Measurements from ENCODE around the gene RAD50.
"Not testable (repeated sequence)": the region's sequence is repeated elsewhere in the genome, so short reads cannot be mapped to it uniquely, and the experiment has no call there.

The RAD50 gene

DNA sequence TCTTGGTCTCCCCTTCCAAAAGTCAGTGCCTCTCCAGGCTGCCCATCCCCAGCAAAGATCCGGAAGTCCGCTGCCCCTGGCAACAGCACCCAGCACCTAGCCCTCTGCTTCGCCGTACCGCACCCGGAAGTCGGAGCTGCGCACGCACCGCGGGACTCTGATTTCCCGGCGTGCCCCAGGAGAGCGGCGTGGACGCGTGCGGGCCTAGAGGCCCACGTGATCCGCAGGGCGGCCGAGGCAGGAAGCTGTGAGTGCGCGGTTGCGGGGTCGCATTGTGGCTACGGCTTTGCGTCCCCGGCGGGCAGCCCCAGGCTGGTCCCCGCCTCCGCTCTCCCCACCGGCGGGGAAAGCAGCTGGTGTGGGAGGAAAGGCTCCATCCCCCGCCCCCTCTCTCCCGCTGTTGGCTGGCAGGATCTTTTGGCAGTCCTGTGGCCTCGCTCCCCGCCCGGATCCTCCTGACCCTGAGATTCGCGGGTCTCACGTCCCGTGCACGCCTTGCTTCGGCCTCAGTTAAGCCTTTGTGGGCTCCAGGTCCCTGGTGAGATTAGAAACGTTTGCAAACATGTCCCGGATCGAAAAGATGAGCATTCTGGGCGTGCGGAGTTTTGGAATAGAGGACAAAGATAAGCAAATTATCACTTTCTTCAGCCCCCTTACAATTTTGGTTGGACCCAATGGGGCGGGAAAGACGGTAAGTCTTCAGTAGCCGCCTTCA lies at the start of gene RAD50:
RAD50 (plus strand) TSS at position 215 of the 715 bp plus-strand sequence; CDS start at position 563, 348 bp downstream.
- DNase-seq: peak; percentile 74

- DNase-seq: no peak
Observed at GRCh38 chr5:132510076-132510475, 46.7 kb upstream of the RAD50 start.

- not testable (repeated sequence) for DNase-seq
Observed at GRCh38 chr5:132513618-132514336, 43.0 kb upstream of the RAD50 start.

- not testable (repeated sequence) for DNase-seq
Observed at GRCh38 chr5:132522067-132522466, 34.7 kb upstream of the RAD50 start.

- DNase-seq: not testable (repeated sequence)
Observed at GRCh38 chr5:132524877-132525276, 31.9 kb upstream of the RAD50 start.

GRCh38 chr5:132525299-132525724 lies 31.5 kb upstream of the RAD50 start:
- DNase-seq: no peak

GRCh38 chr5:132526290-132526973 lies 30.3 kb upstream of the RAD50 start:
- DNase-seq: peak; percentile 26

DNA sequence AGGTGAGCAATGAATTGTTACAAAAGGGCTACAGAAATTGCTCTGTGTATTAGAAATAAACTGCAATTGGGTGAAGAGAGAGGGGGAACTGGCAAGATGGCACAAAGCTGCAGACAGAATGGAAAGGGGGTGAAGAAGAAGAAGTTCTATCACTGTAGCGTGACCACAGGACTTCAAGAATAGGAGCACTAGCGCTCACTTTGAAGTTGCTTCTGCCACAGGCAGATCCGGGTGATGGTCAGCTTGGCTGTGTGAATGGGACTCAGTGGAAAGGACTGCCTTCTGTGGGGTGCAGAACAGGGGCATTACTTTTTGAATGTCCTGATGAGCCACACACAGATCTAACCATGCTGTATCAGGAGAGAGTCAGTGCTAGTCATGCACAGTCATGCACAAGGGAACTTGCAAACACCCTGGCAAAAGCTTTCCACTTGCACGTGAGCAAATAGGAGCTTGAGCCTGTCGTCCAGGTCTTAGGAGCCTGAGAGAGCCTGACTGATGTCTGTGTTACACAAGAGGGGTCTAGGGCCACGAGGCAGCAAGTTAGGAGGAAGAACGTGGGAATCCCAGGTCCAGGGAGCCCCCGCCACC lies 29.7 kb upstream of the RAD50 start:
- DNase-seq: no peak

DNA sequence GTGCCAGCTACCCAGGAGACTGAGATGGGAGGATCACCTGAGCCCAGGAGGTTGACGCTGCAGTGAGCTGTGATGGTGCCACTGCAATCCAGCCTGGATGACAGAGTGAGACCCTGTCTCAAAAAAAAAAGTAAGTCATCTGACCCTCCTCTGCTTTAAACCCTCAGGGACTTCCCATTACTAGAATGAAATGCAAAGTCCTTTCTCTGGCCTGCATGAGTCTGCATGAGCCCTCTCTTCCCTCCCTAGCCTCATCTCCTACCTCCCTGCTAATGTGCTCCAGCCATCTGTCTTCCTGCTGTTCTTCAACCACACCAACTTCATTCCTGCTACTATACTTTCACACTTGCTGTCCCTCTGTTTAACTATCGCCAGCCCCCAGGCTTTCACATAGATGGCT lies 28.8 kb upstream of the RAD50 start:
- DNase-seq: no peak

GRCh38 chr5:132528866-132529634 lies 27.7 kb upstream of the RAD50 start:
- no peak for DNase-seq

DNA sequence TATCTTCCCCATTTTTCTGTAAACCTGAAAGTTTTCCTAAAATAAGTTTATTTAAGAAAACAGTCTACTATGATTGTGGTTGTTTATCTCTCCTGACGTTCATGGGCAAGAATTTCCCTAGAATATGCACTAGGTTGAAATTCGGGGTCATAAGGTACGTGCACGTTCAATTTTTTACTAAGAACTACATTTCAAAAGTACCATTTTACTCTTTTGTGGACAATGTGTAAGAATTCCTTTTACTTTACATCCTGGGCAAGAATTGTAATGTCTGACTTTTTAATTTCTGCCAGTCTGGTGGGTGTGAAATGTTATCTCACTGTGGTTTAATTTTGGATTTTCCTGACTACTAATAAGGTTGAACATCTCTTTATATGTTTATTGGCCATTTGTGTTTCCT lies 25.8 kb upstream of the RAD50 start:
- no peak for DNase-seq

DNA sequence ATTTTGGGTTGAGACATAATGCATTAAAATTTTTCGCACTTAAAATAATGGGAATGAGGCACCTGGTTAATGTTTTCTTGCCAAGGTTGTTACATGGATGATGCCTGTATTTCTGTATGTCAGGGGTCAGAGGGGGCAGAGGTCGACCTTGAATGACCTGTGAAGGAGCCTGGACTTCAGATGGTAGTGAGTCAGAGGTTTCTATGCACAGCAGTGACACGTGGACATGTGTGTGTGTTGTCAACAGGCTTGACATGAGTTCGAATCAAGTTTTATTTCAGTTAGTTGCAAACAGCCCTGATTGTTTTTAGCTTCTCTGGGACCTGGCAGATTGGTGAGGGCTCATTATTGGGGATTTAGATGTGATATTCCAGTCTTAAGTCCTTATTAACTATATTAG lies 17.1 kb upstream of the RAD50 start:
- no peak for DNase-seq

DNA sequence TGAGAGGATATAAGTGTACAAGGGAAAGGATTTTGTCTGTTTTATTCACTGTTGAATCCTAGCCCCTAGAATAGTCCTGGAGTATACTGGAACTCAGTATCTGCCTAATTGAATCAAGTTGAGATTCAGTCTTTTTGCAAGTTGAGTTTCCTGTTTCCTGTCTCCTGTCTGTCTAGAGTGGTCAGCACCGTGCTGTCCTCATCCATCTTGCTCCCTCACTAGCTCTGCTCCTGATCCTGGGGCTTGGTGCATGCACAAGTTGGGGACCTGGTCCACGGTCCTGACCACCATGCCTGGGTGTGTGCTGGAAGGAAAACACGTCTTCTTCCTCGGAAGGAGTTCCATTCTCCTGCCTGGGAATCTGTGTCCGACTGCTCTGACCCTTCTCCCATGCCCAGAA lies 16.6 kb upstream of the RAD50 start:
- no peak for DNase-seq

DNA sequence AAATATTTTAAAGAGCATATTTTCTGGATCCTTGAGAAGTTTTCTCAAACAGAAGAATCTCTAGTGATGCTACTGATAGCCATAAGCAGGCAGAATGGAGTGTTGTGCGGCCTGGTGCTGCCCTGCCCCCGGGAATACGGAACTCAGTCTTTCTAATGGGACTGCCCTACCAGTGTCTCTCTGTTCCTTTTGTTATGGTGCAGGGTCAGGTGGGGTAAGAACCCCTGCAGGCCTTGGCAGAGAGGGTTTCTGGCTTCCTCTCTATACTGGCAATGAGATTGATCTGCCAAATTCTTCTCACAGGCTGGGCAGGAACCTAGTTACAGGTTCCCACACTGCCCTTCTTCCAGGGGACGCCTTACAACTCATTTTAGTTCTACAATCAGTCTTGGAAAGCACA lies 16.0 kb upstream of the RAD50 start:
- no peak for DNase-seq

DNA sequence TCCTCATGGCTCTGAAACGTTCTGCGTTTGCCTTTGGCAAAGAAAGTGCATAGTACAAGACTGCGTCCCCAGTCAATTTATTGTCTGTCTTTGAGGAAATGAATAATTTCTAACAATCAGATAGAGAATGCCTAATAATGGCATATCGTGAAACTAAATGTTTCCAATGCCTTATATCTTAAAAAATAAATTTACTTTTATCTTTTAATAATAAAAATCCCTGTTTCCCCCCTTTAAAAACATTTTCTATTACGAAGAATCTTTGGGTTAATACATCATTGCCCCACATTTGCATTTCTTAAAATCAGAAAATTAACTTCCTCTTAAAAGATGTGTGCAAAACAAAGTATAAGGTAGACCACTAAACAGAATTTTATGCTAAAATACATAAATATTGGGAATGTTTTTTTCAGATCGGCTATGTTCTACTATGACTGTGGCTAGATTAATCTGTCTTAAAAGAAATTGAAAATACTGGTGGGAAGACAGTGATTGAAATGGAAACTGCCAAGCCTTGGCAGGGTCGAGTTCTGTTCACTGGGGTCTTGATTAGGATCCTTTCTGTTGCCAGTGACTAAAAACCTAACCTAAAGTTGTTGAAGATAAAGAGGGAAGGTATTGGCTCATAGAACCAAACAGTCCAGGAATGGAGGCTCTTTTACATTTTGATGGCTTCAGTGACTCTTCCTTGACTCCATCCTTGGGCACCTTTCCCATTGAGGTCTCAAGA lies 13.1 kb upstream of the RAD50 start, which contains the start of gene IL5:
IL5 (minus strand) TSS at position 51 of the 730 bp plus-strand sequence; CDS start at position 7, 44 bp downstream.
- no peak for DNase-seq

GRCh38 chr5:132546108-132546507 lies 10.7 kb upstream of the RAD50 start:
- no peak for DNase-seq

GRCh38 chr5:132547269-132547668 lies 9.5 kb upstream of the RAD50 start:
- no peak for DNase-seq

GRCh38 chr5:132548834-132549233 lies 7.9 kb upstream of the RAD50 start:
- not testable (repeated sequence) for DNase-seq

DNA sequence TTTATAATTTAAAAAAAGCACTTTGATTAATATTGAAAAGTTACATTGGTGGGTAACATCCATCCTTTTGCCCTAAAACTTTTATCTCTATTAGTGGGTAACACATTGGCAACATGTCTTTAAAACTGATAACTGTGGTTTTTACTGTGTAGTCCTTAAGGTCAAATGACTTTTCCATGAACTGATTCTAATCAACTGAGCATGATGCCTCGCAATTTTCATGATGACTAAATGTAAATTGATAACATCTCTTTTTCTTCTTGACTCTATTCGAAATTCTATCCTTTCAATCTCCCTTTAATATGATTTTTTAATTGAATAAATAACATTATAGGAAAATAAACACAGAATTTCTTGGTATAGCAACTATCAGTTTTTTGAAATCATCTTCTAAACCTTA lies 7.2 kb upstream of the RAD50 start:
- DNase-seq: no peak

DNA sequence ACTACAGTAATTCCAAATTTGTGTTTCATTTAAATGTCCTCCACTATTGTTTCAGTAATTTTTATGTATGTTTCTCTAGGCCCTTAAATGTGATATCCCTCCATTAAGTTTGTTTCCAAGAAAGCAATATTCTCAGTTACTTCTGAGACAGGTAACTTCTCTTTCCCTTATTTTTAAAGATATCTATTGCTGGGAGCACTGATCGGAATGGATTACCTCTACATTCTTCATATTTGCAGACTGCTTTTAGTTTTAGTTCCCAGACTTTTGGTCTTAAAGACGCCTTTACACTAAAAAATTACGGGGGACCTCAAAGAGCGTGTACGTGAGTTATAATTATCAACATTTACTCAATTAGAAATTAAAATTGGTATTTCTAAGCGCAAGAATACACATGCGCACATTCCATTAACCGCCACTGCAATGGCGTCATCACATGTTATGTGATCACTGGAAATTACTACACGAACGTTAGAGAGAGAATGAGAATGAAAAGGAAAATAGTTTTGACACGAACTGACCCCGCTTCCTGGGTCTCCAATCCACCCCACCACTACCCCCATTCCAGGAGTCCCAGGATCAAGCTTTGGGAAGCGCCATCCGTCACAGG lies 519 bp upstream of the RAD50 start:
- DNase-seq: no peak

DNA sequence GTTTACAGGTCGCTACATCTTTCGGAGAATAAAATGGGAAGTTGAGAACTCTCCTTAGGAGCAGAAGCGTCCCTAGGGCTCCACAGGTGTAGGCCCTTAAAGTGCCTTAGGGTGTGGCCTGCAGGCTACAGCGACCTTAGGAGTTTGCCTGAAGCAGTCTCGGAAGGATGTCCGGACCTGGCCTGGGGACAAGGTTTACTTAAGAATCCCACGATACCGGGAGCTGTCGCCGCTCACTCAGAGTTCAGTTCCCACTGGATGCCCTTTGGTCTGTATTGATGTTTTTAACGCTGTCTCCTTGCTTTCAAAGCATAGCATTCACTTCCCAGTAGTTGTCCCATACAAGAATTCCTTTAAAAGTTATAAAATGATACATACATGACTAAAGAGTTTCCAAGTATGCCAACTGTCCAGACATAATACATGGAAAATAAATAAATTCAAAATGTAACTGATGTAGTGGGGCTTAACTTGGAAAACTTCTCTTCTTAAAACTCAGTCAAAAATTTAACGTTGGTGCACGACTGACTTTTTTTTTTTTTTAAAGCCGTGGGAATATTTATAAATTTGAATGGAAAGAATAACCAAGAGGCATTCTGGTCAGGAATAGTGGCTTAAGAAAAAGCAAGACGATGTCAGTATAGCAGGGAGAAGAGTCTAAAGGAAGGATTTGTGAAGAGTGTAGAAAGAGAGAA lies 848 bp downstream of the RAD50 start:
- peak; percentile 36 for DNase-seq
